GM19240 (cell line): ENCODE data around the gene SPANXA2.
"Not testable (repeated sequence)": the region's sequence is repeated elsewhere in the genome, so short reads cannot be mapped to it uniquely, and the experiment has no call there.

Source experiments
- DNase-seq: peaks from one replicate; pipeline ENCODE4 v3.0.0; 2011; ENCODE audit warnings: low spot score; ENCODE audit not compliant: insufficient read length

SPANXA2 gene, protein sequence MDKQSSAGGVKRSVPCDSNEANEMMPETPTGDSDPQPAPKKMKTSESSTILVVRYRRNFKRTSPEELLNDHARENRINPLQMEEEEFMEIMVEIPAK

GRCh38 chrX:141589408-141589807 is at the start of gene SPANXA2:
SPANXA2 (plus strand) TSS chrX:141589708; CDS start chrX:141589768, 60 bp downstream.
- DNase-seq = not testable (repeated sequence)

- DNase-seq = not testable (repeated sequence)
Observed at GRCh38 chrX:141542551-141542950, 47.0 kb upstream of the SPANXA2 start.

GRCh38 chrX:141584638-141585037 is 4.9 kb upstream of the SPANXA2 start, which contains the start of gene SPANXA1:
SPANXA1 (minus strand) TSS chrX:141584738; CDS start chrX:141584678, 60 bp downstream.
- DNase-seq = not testable (repeated sequence)

DNA sequence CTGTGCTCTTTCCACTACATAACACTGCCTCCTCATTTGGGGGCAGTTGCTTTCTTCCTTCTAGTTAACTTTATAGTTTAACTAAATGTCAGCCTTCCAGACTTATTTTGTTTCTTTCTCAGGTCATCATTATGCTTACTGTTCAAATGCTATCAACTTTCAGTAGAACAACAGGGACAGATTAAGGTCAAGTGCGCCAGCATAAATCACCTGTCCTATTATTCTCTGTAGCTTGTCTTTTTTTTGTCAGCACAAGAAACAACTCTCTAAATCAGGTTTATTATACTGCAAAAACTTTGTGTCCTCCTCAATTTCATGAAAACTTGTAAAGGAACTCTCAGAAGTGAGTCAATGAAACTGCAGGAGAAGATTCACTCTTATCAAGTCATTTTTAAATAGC is 19.6 kb downstream of the SPANXA2 start:
- DNase-seq = no peak

DNA sequence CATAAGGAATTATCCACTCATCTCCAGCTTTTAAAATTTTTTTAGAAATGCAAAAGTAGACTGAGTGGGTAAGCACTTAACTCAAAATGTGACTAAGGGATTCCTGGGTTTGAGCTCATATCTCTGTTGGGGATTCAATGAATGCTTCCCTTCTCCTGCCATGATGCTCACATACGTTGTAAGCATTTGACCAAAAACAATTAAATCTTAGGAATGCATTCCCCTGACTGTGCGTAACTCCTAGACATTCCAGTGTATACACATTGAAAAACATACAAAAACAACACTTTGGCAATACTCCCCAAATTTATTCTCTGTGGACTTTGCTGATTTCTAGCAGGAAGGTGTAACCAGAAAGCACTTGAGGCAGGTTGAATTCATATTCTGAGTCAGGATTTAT is 29.8 kb downstream of the SPANXA2 start:
- no peak for DNase-seq

DNA sequence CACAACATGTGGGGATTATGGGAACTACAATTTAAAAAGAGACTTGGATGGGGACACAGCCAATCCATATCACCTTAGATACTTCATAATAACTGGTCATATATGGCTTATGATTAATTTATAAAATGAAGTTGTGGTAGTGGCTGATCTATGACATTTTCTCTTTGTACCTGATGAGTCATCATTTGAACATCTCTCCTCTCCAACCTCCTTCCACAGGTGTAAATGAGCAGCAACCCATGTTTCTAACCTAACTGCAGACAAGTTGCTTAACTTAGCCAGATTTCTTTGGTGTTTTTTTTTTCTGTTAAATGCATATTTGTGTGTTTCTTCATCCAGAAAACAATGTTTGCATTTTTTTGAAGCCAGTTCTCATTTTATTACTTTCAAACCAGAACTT is 42.6 kb downstream of the SPANXA2 start:
- DNase-seq = no peak

GRCh38 chrX:141638550-141638949 is 49.0 kb downstream of the SPANXA2 start:
- DNase-seq = no peak
